K562 (cell line): ENCODE measurements around the gene ALG11. TPM values are rescaled to one million over a fixed set of nuclear protein-coding genes. Genes with fewer than 3 reads are reported as not detected.

Experiments
- ATAC-seq: fragments of 200-7000 bp; cut with Tn5 transposase; 3 replicates; pipeline ENCODE4 v1.9.1; 2020; ENCODE audit warnings: moderate library complexity
- BruUV-seq: library from RNA; stranded (reverse); fragments of 400-500 nt; replicated peaks from 2 replicates; lab custom pipeline; 2021; lab: Mats Ljungman, UMichigan
- CTCF ChIA-PET: fragments of 300-600 bp; formaldehyde crosslinking; extraction: SDS; loops from one replicate; lab custom pipeline; 2021; ENCODE audit warnings: low intra/inter-chr PET ratio; lab: Yijun Ruan, JAX
- POLR2A ChIA-PET: fragments of 300-600, 350-650 bp; sonication (Branson Sonifier 250); formaldehyde crosslinking; extraction: SDS; loops from one replicate; lab custom pipeline; 2021; ENCODE audit warnings: antibody characterized with exemption, inconsistent platforms; lab: Yijun Ruan, JAX
- DNase-seq, 4 experiments: peaks; one replicate each; pipeline versions ENCODE4 v3.0.0 to v3.0.0-alpha.2; 2011 to 2018; ENCODE audit warnings: low spot score in 3 of 4, mixed read lengths in 3 of 4; ENCODE audit errors: extremely low read depth in 1 of 4
- FAIRE-seq: peaks from 2 replicates; lab custom pipeline; 2011; peaks lifted over from hg19 to GRCh38; lab: Jason Lieb, UNC
- H2AFZ ChIP-seq: 2 replicates; pipeline ENCODE4 v1.6.0; 2011; ENCODE audit warnings: low read depth, low read length, control low read depth, inconsistent platforms
- H3K27ac ChIP-seq: fragments of 200-600 bp; 3 replicates; pipeline ENCODE4 v1.8.0; 2011; ENCODE audit warnings: low read depth, mild to moderate bottlenecking, control low read depth, inconsistent platforms, low read length, moderate library complexity, mixed read lengths; ENCODE audit errors: extremely low read depth
- H3K27me3 ChIP-seq, 2 experiments: fragments of 300-600 bp in 1 of 2; 2 replicates in 1 of 2; 3 replicates in 1 of 2; pipeline versions ENCODE4 v1.6.0 to v1.8.0; 2011; ENCODE audit warnings: inconsistent platforms in 2 of 2, low read length in 2 of 2, mild to moderate bottlenecking in 1 of 2, mixed read lengths in 1 of 2, moderate library complexity in 1 of 2; ENCODE audit not compliant: control insufficient read depth in 2 of 2, insufficient read depth in 2 of 2
- H3K36me3 ChIP-seq: fragments of 300-600 bp; 3 replicates; pipeline ENCODE4 v1.8.0; 2011; ENCODE audit warnings: mild to moderate bottlenecking, low read length, inconsistent platforms; ENCODE audit not compliant: control insufficient read depth, insufficient read depth
- H3K4me1 ChIP-seq, 2 experiments: fragments of 200-600 bp in 1 of 2; replicated peaks in 1 of 2; 2 replicates in 1 of 2; 3 replicates in 1 of 2; pipeline versions ENCODE4 v1.5.1 to v1.8.0; 2011; ENCODE audit warnings: inconsistent platforms in 2 of 2, low read length in 2 of 2, mild to moderate bottlenecking in 1 of 2, mixed read lengths in 1 of 2, moderate library complexity in 1 of 2; ENCODE audit not compliant: control insufficient read depth in 2 of 2, insufficient read depth in 2 of 2
- H3K4me2 ChIP-seq: 2 replicates; pipeline ENCODE4 v1.6.1; 2011; ENCODE audit warnings: low read length, control low read depth, inconsistent platforms, mixed read lengths; ENCODE audit not compliant: insufficient read depth
- H3K4me3 ChIP-seq: fragments of 200-600 bp; sonication (generic), shearing (Covaris generic); 2 replicates; pipeline ENCODE4 v1.5.1; 2016; ENCODE audit warnings: control low read depth, inconsistent platforms
- H3K79me2 ChIP-seq: fragments of 200-600 bp; 3 replicates; pipeline ENCODE4 v1.8.0; 2011; ENCODE audit warnings: low read length, inconsistent platforms; ENCODE audit not compliant: control insufficient read depth, insufficient read depth
- H3K9ac ChIP-seq, 2 experiments: 2 replicates each; pipeline versions ENCODE4 v1.6.0 to v1.6.1; 2011; ENCODE audit warnings: low read depth in 2 of 2, low read length in 2 of 2, control low read depth in 1 of 2, inconsistent platforms in 1 of 2, mild to moderate bottlenecking in 1 of 2, mixed read lengths in 1 of 2; ENCODE audit not compliant: insufficient read depth in 1 of 2
- H3K9me1 ChIP-seq: one replicate; pipeline ENCODE4 v1.6.0; 2011; ENCODE audit warnings: inconsistent platforms, mild to moderate bottlenecking, low read length, moderate library complexity; ENCODE audit not compliant: control insufficient read depth, insufficient read depth
- H3K9me3 ChIP-seq: replicated peaks from 2 replicates; pipeline ENCODE4 v1.5.1; 2011; ENCODE audit warnings: low read depth, low read length, inconsistent platforms; ENCODE audit not compliant: control insufficient read depth, insufficient read depth
- H4K20me1 ChIP-seq: replicated peaks from 2 replicates; pipeline ENCODE4 v1.6.1; 2011; ENCODE audit warnings: low read length, inconsistent platforms, mixed read lengths; ENCODE audit not compliant: control insufficient read depth, insufficient read depth
- ETV6 ChIP-seq, 3 experiments: fragments of 150-350 bp in 1 of 3; sonication (generic) in 1 of 3; formaldehyde crosslinking in 1 of 3; IDR thresholded peaks; 2 replicates each; pipeline versions ENCODE4 v1.6.1 to v1.8.0; 2014 to 2022; ENCODE audit warnings: borderline replicate concordance in 2 of 3, low read depth in 2 of 3, antibody characterized with exemption in 1 of 3, low read length in 1 of 3, mild to moderate bottlenecking in 1 of 3, missing genetic modification reagents in 1 of 3
- KDM5B ChIP-seq: fragments of 200-600 bp; sonication (generic); IDR thresholded peaks from 2 replicates; pipeline ENCODE4 v1.6.1; 2012; ENCODE audit warnings: low read depth, mild to moderate bottlenecking, moderate library complexity, low read length, control low read depth, inconsistent platforms; ENCODE audit not compliant: insufficient replicate concordance
- KLF1 ChIP-seq: fragments of 450-650 bp; IDR thresholded peaks from 2 replicates; pipeline ENCODE4 v1.6.1; 2016; ENCODE audit warnings: missing genetic modification characterization, missing compliant biosample characterization
- NBN ChIP-seq: fragments of 450-650 bp; IDR thresholded peaks from 2 replicates; pipeline ENCODE4 v1.6.1; 2016; ENCODE audit warnings: low read depth, mild to moderate bottlenecking
- NFE2 ChIP-seq: IDR thresholded peaks from 2 replicates; pipeline ENCODE4 v1.6.1; 2014; ENCODE audit warnings: antibody characterized with exemption, low read depth
- TAF7 ChIP-seq: fragments of 450-650 bp; IDR thresholded peaks from 2 replicates; pipeline ENCODE4 v1.6.1; 2016; ENCODE audit warnings: missing genetic modification characterization, missing compliant biosample characterization
- ZNF124 ChIP-seq: sonication (generic); formaldehyde crosslinking; IDR thresholded peaks from 2 replicates; pipeline ENCODE4 v1.8.1; 2022; ENCODE audit warnings: missing genetic modification reagents
- WGBS: fragments of 100-300 bp; shearing (Covaris generic); methylation state at CpG from one replicate; pipeline ENCODE4 v1.1.6; 2016; ENCODE audit warnings: low coverage, mixed read lengths; ENCODE audit not compliant: insufficient coverage; ENCODE audit errors: missing lambda C conversion rate; 5-methylcytosine and 5-hydroxymethylcytosine counted together
- in situ Hi-C: fragments of 300-500 bp; cut with MboI; formaldehyde crosslinking; loops from 4 replicates; pipeline ENCODE4 v1.15.0; 2018; ENCODE audit warnings: inconsistent platforms, mixed read lengths
- intact Hi-C: fragments of 100-400 bp; cut with micrococcal nuclease; formaldehyde crosslinking; loops from 2 replicates; pipeline ENCODE4 v1.14.2; 2022
- polyA plus RNA-seq, 8 experiments: library from polyadenylated mRNA; depleted of rRNA in 4 of 8; stranded (reverse) in 5 of 8; unstranded in 3 of 8; fragments of >200 nt; fragmentation: Nextera tagmentation in 2 of 8; fragmentation: Illumina TruSeq in 1 of 8; extraction: Ambion mirVana in 2 of 8; extraction: Trizol in 1 of 8; gene quantifications; 2 replicates each; pipeline versions ENCODE4 v1.2.1 to v1.2.3, GENCODE V29; 2011 to 2014; ENCODE audit warnings: inconsistent platforms in 1 of 8, missing spikeins in 1 of 8
- total RNA-seq, 7 experiments: library from RNA; depleted of rRNA in 6 of 7; stranded (reverse); fragments of >200 nt in 6 of 7; fragmentation: Illumina TruSeq in 2 of 7; extraction: Trizol in 2 of 7; gene quantifications; 2 replicates each; pipeline versions ENCODE4 v1.2.1 to v1.2.3, GENCODE V29; 2011 to 2021; ENCODE audit warnings: low replicate concordance in 1 of 7
- TF ChIP-seq, protein P1 (sequence below), 2 experiments: fragments of 450-650 bp; formaldehyde crosslinking in 1 of 2; IDR thresholded peaks; 2 replicates each; pipeline versions ENCODE4 v1.4.0 to v1.6.1; 2014 to 2020; ENCODE audit warnings: mild to moderate bottlenecking in 2 of 2, borderline replicate concordance in 1 of 2, low read depth in 1 of 2
- TF ChIP-seq, protein P2 (sequence below): fragments of 250-450 bp; sonication (Bioruptor Pico); IDR thresholded peaks from 2 replicates; pipeline ENCODE4 v1.4.0; 2020; ENCODE audit warnings: mild to moderate bottlenecking, moderate library complexity

The ALG11 gene
- total and polyA plus RNA-seq, 9 of the 15 experiments (the other 6 are each of a cell fraction or from before 2014, with no cell fraction given), result 7.3 to 19.2 (median 16.3) TPM

- TF ChIP-seq, protein P1, sequence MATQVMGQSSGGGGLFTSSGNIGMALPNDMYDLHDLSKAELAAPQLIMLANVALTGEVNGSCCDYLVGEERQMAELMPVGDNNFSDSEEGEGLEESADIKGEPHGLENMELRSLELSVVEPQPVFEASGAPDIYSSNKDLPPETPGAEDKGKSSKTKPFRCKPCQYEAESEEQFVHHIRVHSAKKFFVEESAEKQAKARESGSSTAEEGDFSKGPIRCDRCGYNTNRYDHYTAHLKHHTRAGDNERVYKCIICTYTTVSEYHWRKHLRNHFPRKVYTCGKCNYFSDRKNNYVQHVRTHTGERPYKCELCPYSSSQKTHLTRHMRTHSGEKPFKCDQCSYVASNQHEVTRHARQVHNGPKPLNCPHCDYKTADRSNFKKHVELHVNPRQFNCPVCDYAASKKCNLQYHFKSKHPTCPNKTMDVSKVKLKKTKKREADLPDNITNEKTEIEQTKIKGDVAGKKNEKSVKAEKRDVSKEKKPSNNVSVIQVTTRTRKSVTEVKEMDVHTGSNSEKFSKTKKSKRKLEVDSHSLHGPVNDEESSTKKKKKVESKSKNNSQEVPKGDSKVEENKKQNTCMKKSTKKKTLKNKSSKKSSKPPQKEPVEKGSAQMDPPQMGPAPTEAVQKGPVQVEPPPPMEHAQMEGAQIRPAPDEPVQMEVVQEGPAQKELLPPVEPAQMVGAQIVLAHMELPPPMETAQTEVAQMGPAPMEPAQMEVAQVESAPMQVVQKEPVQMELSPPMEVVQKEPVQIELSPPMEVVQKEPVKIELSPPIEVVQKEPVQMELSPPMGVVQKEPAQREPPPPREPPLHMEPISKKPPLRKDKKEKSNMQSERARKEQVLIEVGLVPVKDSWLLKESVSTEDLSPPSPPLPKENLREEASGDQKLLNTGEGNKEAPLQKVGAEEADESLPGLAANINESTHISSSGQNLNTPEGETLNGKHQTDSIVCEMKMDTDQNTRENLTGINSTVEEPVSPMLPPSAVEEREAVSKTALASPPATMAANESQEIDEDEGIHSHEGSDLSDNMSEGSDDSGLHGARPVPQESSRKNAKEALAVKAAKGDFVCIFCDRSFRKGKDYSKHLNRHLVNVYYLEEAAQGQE (IDR thresholded peaks at IDR 0.05; ENCODE audit: borderline replicate concordance), result no peak
- TF ChIP-seq, protein P1 (CRISPR knock-in tag; IDR thresholded peaks at IDR 0.05; ENCODE audit: low read depth), result no peak
- TF ChIP-seq TAF7 (tag), result peak; percentile 33; the same call in 1 of the 2 replicates
These were observed 276 bp downstream of the ALG11 start (continued) for GRCh38 chr13:52012512-52012836.

- Histone ChIP-seq H2AFZ (no peak overlapping the region), H3K9me1 (no peaks in the 10 kb centered on the region), H3K9ac (no peak overlapping the region), H3K36me3 (peaks cover 37% of the 10 kb centered on the region; the same call in 2 of the 3 replicates), H4K20me1 (no peaks in the 10 kb centered on the region), H3K4me2 (no peak overlapping the region), H3K27ac (no peak overlapping the region), H3K9me3 (no peaks in the 10 kb centered on the region), H3K27me3 (no peaks in the 10 kb centered on the region), H3K4me1 (peaks cover 1 to 5% of the 10 kb centered on the region in 2 experiments; a peak in 3 of 5 replicates), H3K4me3 (no peak overlapping the region), H3K79me2 (peaks cover 57% of the 10 kb centered on the region)
- ChIA-PET POLR2A (no interaction called here), CTCF (no interaction called here)
- no peak for DNase-seq
- BruUV-seq, result no TSS peak
- no peak for FAIRE-seq
- intact Hi-C loops (no loop called here), in situ Hi-C loops (no loop called here)
- WGBS, result 100% methylated on average over 2 of the region's 3 CpGs
- no peak for ATAC-seq
- no peak for TF ChIP-seq NFE2
- TF ChIP-seq ETV6 (IDR thresholded peaks at IDR 0.05; ENCODE audit: borderline replicate concordance in 1 of 2, low read depth in 2 of 2, low read length in 1 of 2), result no peak
- TF ChIP-seq ETV6 (CRISPR knock-in tag; IDR thresholded peaks at IDR 0.05; ENCODE audit: borderline replicate concordance), result no peak
- TF ChIP-seq ZNF124 (CRISPR knock-in tag), result no peak
- no peak for TF ChIP-seq KLF1 (tag)
- TF ChIP-seq, protein P2, sequence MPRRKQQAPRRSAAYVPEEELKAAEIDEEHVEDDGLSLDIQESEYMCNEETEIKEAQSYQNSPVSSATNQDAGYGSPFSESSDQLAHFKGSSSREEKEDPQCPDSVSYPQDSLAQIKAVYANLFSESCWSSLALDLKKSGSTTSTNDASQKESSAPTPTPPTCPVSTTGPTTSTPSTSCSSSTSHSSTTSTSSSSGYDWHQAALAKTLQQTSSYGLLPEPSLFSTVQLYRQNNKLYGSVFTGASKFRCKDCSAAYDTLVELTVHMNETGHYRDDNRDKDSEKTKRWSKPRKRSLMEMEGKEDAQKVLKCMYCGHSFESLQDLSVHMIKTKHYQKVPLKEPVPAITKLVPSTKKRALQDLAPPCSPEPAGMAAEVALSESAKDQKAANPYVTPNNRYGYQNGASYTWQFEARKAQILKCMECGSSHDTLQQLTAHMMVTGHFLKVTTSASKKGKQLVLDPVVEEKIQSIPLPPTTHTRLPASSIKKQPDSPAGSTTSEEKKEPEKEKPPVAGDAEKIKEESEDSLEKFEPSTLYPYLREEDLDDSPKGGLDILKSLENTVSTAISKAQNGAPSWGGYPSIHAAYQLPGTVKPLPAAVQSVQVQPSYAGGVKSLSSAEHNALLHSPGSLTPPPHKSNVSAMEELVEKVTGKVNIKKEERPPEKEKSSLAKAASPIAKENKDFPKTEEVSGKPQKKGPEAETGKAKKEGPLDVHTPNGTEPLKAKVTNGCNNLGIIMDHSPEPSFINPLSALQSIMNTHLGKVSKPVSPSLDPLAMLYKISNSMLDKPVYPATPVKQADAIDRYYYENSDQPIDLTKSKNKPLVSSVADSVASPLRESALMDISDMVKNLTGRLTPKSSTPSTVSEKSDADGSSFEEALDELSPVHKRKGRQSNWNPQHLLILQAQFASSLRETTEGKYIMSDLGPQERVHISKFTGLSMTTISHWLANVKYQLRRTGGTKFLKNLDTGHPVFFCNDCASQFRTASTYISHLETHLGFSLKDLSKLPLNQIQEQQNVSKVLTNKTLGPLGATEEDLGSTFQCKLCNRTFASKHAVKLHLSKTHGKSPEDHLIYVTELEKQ (CRISPR knock-in tag), result no peak
- TF ChIP-seq KDM5B, result no peak
- no peak for TF ChIP-seq NBN
These were observed 4.1 kb downstream of the ALG11 start for GRCh38 chr13:52016296-52016695.
